ENCODE measurements around the gene TUBB3.

Gene TUBB3

GRCh38 chr16:89919535-89920406 lies 3.4 kb upstream of the TUBB3 start:
- intact Hi-C loops (cut with DNase I; ENCODE audit: low total_unique reads): no loop called here
- peaks cover 0 to 52% (median 46%) of the 10 kb centered on the region in 4 donors for H3K4me1 ChIP-seq

GRCh38 chr16:89920723-89921122 lies 2.4 kb upstream of the TUBB3 start:
- Histone ChIP-seq H3K4me3 (no peak overlapping the region), H3K4me1 (peaks cover 0 to 56% (median 50%) of the 10 kb centered on the region in 4 donors), H3K36me3 (no peaks in the 10 kb centered on the region), H3K27ac (no peak overlapping the region), H3K9me3 (no peaks in the 10 kb centered on the region), H3K27me3 (peaks cover 0 to 72% of the 10 kb centered on the region in 2 donors)
- TF ChIP-seq, protein P1, sequence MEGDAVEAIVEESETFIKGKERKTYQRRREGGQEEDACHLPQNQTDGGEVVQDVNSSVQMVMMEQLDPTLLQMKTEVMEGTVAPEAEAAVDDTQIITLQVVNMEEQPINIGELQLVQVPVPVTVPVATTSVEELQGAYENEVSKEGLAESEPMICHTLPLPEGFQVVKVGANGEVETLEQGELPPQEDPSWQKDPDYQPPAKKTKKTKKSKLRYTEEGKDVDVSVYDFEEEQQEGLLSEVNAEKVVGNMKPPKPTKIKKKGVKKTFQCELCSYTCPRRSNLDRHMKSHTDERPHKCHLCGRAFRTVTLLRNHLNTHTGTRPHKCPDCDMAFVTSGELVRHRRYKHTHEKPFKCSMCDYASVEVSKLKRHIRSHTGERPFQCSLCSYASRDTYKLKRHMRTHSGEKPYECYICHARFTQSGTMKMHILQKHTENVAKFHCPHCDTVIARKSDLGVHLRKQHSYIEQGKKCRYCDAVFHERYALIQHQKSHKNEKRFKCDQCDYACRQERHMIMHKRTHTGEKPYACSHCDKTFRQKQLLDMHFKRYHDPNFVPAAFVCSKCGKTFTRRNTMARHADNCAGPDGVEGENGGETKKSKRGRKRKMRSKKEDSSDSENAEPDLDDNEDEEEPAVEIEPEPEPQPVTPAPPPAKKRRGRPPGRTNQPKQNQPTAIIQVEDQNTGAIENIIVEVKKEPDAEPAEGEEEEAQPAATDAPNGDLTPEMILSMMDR (IDR thresholded peaks at IDR 0.05): no peak
- no peak for DNase-seq
- intact Hi-C loops (cut with DNase I; ENCODE audit: low total_unique reads): no loop called here

More at GRCh38 chr16:89919535-89920406, 3.4 kb upstream of the TUBB3 start:
- Histone ChIP-seq H3K36me3 (no peaks in the 10 kb centered on the region), H3K27ac (no peak overlapping the region), H3K4me3 (no peak overlapping the region), H3K27me3 (peaks cover 0 to 64% of the 10 kb centered on the region in 2 donors), H3K9me3 (no peaks in the 10 kb centered on the region)
- DNase-seq: no peak
- TF ChIP-seq, protein P1 (IDR thresholded peaks at IDR 0.05): no peak

DNA sequence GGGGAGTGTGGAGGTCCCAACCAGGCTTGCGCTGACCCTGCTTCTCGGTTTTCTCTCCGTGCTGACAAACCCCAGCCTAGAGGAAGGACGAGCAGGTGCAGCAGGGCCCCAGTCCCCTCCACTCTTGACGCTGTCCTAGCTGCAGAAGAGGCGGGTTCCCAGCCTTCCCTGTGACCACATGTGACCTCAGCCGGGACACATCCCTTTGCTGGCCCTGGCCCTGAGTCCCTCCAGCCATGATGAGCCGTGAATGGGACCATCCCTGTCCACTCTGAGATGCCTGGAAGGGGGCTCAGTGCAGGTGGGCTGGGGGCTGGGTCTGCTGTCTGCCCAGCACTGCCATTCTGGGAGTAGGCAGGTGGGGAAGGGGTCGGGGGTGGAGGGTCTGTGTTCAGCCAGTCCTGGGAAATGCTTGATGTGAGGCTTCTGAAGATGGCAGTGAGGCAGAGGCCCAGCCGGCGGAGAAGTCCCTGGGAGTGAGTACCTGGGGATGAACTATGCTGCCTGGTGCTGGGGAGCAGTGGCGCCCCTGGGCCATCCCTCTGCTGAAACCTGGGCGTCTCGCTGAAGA lies 1.9 kb upstream of the TUBB3 start:
- Histone ChIP-seq H3K4me1 (peaks cover 0 to 61% (median 55%) of the 10 kb centered on the region in 4 donors), H3K27me3 (peaks cover 0 to 77% of the 10 kb centered on the region in 2 donors), H3K27ac (no peak overlapping the region), H3K9me3 (no peaks in the 10 kb centered on the region), H3K4me3 (peak overlapping the region in 1 of 2 donors; percentile 56), H3K36me3 (no peaks in the 10 kb centered on the region)
- intact Hi-C loops (cut with DNase I; ENCODE audit: low total_unique reads): no loop called here
- TF ChIP-seq, protein P1 (IDR thresholded peaks at IDR 0.05): no peak
- DNase-seq: no peak

DNA sequence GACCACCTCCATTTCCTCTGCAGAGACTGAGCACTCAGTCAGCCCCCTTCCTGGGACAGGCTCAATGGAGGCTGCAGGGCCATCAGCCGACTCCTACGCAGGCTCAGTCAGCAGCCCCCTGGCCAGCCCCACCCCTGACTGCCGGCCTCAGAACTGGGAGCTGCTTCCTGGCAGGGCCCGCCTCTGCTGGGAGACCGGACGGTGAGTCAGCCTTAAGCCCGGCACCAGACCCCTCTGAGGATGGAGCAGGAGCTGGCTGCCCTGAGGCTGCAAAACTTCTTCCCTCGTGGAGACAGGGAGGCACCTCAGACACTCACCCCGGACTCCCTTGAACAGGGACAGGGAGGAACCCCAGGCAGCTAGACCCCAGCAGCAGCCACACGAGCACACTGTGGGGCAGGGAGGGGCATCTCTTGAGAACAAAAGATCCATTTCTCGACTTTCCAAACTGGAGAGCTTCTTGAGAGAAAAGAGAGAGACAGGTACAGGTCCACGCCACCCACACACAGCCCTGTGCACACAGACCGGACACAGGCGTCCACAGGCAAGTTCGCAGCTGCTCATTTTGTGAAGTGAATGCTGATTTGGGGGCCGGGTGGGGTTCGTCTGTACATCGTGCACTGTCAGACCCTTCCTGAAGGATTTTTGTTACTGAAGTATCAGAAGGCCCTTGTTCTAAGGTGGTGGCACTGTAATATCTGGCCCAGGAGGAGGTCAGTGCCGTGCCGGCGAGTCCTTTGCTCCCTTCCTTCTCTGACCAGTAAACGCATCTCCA lies 1.3 kb upstream of the TUBB3 start:
- intact Hi-C loops (cut with DNase I; ENCODE audit: low total_unique reads): no loop called here
- H3K27ac ChIP-seq: peak overlapping the region in 1 of 2 donors; percentile 65
- TF ChIP-seq, protein P1 (IDR thresholded peaks at IDR 0.05): no peak
- H3K4me3 ChIP-seq: peak overlapping the region; percentile 49 to 56
- no peaks in the 10 kb centered on the region for H3K9me3 ChIP-seq
- DNase-seq: peak; percentile 78 to 81
- H3K27me3 ChIP-seq: peaks cover 0 to 83% of the 10 kb centered on the region in 2 donors
- H3K4me1 ChIP-seq: peaks cover 0 to 65% (median 59%) of the 10 kb centered on the region in 4 donors
- no peaks in the 10 kb centered on the region for H3K36me3 ChIP-seq

DNA sequence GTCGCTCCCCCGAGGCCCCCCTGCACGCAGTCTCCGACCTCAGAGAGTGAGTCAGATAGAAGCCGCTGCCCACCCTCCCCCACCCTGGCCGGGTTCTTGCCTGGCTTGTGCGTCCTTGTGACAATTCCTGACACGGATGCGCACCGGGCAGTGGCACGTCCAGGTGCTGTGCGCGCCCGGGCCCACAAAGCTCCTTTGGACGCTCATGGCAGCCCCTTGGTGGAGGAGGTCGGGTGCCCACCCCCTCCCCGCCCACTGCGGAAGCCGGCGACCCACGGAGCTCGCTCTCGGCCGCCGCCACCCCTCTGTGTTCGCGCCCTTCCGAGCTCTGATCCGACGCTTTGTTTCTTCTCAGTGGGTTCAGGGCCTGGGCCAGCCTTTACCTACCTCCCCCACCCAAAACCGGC lies 662 bp upstream of the TUBB3 start:
- peak overlapping the region; percentile 45 to 65 for H3K27ac ChIP-seq
- intact Hi-C loops (cut with DNase I; ENCODE audit: low total_unique reads): no loop called here
- H3K4me3 ChIP-seq: peak overlapping the region; percentile 49 to 56
- H3K4me1 ChIP-seq: peaks cover 0 to 62% (median 58%) of the 10 kb centered on the region in 4 donors
- DNase-seq: peak; percentile 79 to 86
- peaks cover 0 to 88% of the 10 kb centered on the region in 2 donors for H3K27me3 ChIP-seq
- no peaks in the 10 kb centered on the region for H3K9me3 ChIP-seq
- TF ChIP-seq, protein P1 (IDR thresholded peaks at IDR 0.05): no peak
- H3K36me3 ChIP-seq: no peaks in the 10 kb centered on the region

Measured in tibial artery (tissue), 4 donors.